SK-N-SH (cell line): ENCODE data around the gene NUP42. TPM values are rescaled to one million over a fixed set of nuclear protein-coding genes. Genes with fewer than 3 reads are reported as not detected.

ENCODE experiments used
- CTCF ChIA-PET: fragments of 300-600, 350-600 bp; formaldehyde crosslinking; extraction: SDS; loops from one replicate; lab custom pipeline; 2021; lab: Yijun Ruan, JAX
- POLR2A ChIA-PET: fragments of 350-600 bp; sonication (Branson Sonifier 250); formaldehyde crosslinking; extraction: SDS; loops from one replicate; lab custom pipeline; 2020; ENCODE audit warnings: antibody characterized with exemption, inconsistent platforms; lab: Yijun Ruan, JAX
- DNase-seq: peaks from one replicate; pipeline ENCODE4 v3.0.0; 2012
- H2AFZ ChIP-seq: fragments of 200-600 bp; sonication (generic); 2 replicates; pipeline ENCODE4 v1.8.1; 2016; ENCODE audit warnings: antibody characterized with exemption, mild to moderate bottlenecking, low read depth
- H3F3A ChIP-seq: fragments of 200-600 bp; sonication (generic); replicated peaks from 2 replicates; pipeline ENCODE3; 2016; ENCODE audit warnings: antibody characterized with exemption, mild to moderate bottlenecking; ENCODE audit not compliant: insufficient read depth
- H3K27ac ChIP-seq, 2 experiments: fragments of 200-500 bp in 1 of 2; fragments of 200-600 bp in 1 of 2; sonication (Bioruptor generic) in 1 of 2; sonication (generic), shearing (Covaris generic) in 1 of 2; 2 replicates each; pipeline versions ENCODE4 v1.5.1 to v1.6.1; 2014 to 2016; ENCODE audit warnings: low read depth in 2 of 2, inconsistent platforms in 1 of 2, low read length in 1 of 2, mild to moderate bottlenecking in 1 of 2, mixed read lengths in 1 of 2
- H3K27me3 ChIP-seq: fragments of 200-600 bp; sonication (generic), shearing (Covaris generic); 2 replicates; pipeline ENCODE4 v1.6.1; 2016; ENCODE audit warnings: mixed run types; ENCODE audit not compliant: insufficient read depth
- H3K36me3 ChIP-seq, 2 experiments: fragments of 200-500 bp in 1 of 2; fragments of 200-600 bp in 1 of 2; sonication (Bioruptor generic) in 1 of 2; sonication (generic) in 1 of 2; replicated peaks in 1 of 2; 2 replicates each; pipeline versions ENCODE3 to v1.5.1; 2014 to 2016; ENCODE audit warnings: low read length in 1 of 2, mild to moderate bottlenecking in 1 of 2; ENCODE audit not compliant: insufficient read depth in 2 of 2, control insufficient read depth in 1 of 2
- H3K4me1 ChIP-seq, 2 experiments: fragments of 200-500 bp in 1 of 2; fragments of 200-600 bp in 1 of 2; sonication (Bioruptor generic) in 1 of 2; sonication (generic), shearing (Covaris generic) in 1 of 2; 2 replicates each; pipeline versions ENCODE4 v1.5.1 to v1.6.1; 2014 to 2016; ENCODE audit warnings: low read depth in 1 of 2, low read length in 1 of 2, mixed run types in 1 of 2; ENCODE audit not compliant: insufficient read depth in 2 of 2, control insufficient read depth in 1 of 2
- H3K4me2 ChIP-seq: fragments of 200-600 bp; sonication (generic), shearing (Covaris generic); 2 replicates; pipeline ENCODE4 v1.6.1; 2017; ENCODE audit warnings: mixed run types
- H3K4me3 ChIP-seq, 2 experiments: fragments of 200-500 bp in 1 of 2; fragments of 200-600 bp in 1 of 2; sonication (Bioruptor generic) in 1 of 2; sonication (generic), shearing (Covaris generic) in 1 of 2; 2 replicates each; pipeline versions ENCODE4 v1.5.1 to v1.8.1; 2014 to 2016; ENCODE audit warnings: low read depth in 2 of 2, inconsistent platforms in 1 of 2, low read length in 1 of 2, mild to moderate bottlenecking in 1 of 2, mixed read lengths in 1 of 2, moderate library complexity in 1 of 2
- H3K79me2 ChIP-seq: fragments of 200-600 bp; sonication (generic); 2 replicates; pipeline ENCODE4 v1.8.1; 2017; ENCODE audit warnings: mild to moderate bottlenecking; ENCODE audit not compliant: insufficient read depth
- H3K9ac ChIP-seq: fragments of 200-600 bp; sonication (generic); 2 replicates; pipeline ENCODE4 v1.6.1; 2017; ENCODE audit warnings: mixed run types
- H3K9me2 ChIP-seq: fragments of 200-600 bp; sonication (generic); 2 replicates; pipeline ENCODE4 v1.6.1; 2017; ENCODE audit warnings: mixed run types
- H3K9me3 ChIP-seq: fragments of 200-600 bp; sonication (generic); 2 replicates; pipeline ENCODE4 v1.6.1; 2017; ENCODE audit warnings: mixed run types, mild to moderate bottlenecking, moderate library complexity
- H4K20me1 ChIP-seq: fragments of 200-600 bp; sonication (generic); 2 replicates; pipeline ENCODE4 v1.6.1; 2017; ENCODE audit warnings: mild to moderate bottlenecking, mixed run types; ENCODE audit not compliant: insufficient read depth
- CTCF ChIP-seq: fragments of 200-600 bp; sonication (generic); IDR thresholded peaks from 2 replicates; pipeline ENCODE4 v1.6.1; 2017; ENCODE audit warnings: antibody characterized with exemption, mild to moderate bottlenecking, moderate library complexity
- EP300 ChIP-seq, 2 experiments: IDR thresholded peaks; 2 replicates each; pipeline versions ENCODE4 v1.4.0 to v1.6.1; 2012; ENCODE audit warnings: borderline replicate concordance in 1 of 2, low read depth in 1 of 2, low read length in 1 of 2
- FOXJ3 ChIP-seq: sonication (generic); formaldehyde crosslinking; IDR thresholded peaks from 2 replicates; pipeline ENCODE4 v1.5.1; 2020; ENCODE audit warnings: mild to moderate bottlenecking, missing genetic modification reagents
- FOXM1 ChIP-seq: IDR thresholded peaks from 2 replicates; pipeline ENCODE4 v1.4.0; 2012; ENCODE audit warnings: low read depth, mild to moderate bottlenecking
- GABPA ChIP-seq: IDR thresholded peaks from 2 replicates; pipeline ENCODE4 v1.4.0; 2012; ENCODE audit warnings: low read depth, mild to moderate bottlenecking
- GATA2 ChIP-seq: sonication (generic); formaldehyde crosslinking; IDR thresholded peaks from 2 replicates; pipeline ENCODE4 v1.5.0; 2020; ENCODE audit warnings: mild to moderate bottlenecking, missing genetic modification reagents
- MAX ChIP-seq: IDR thresholded peaks from 2 replicates; pipeline ENCODE4 v1.4.0; 2012; ENCODE audit warnings: low read depth
- NRF1 ChIP-seq: IDR thresholded peaks from 2 replicates; pipeline ENCODE4 v1.6.1; 2012; ENCODE audit warnings: low read depth, mild to moderate bottlenecking, low read length
- POLR2AphosphoS5 ChIP-seq: IDR thresholded peaks from 2 replicates; pipeline ENCODE4 v1.6.1; 2012; ENCODE audit warnings: low read depth, low read length
- REST ChIP-seq: IDR thresholded peaks from 2 replicates; pipeline ENCODE4 v1.6.1; 2012; ENCODE audit warnings: mild to moderate bottlenecking, low read depth, low read length, moderate library complexity
- RFX5 ChIP-seq: IDR thresholded peaks from 2 replicates; pipeline ENCODE4 v1.6.1; 2012; ENCODE audit warnings: mild to moderate bottlenecking, improper control_type of control experiment, low read length
- RXRA ChIP-seq: IDR thresholded peaks from 2 replicates; pipeline ENCODE4 v1.4.0; 2012; ENCODE audit warnings: low read depth, mild to moderate bottlenecking, borderline replicate concordance
- TEAD4 ChIP-seq: IDR thresholded peaks from 2 replicates; pipeline ENCODE4 v1.4.0; 2012; ENCODE audit warnings: mild to moderate bottlenecking, borderline replicate concordance; ENCODE audit not compliant: insufficient read depth
- YY1 ChIP-seq: IDR thresholded peaks from 2 replicates; pipeline ENCODE4 v1.4.0; 2012; ENCODE audit warnings: low read depth, mild to moderate bottlenecking
- ZBTB33 ChIP-seq: IDR thresholded peaks from 2 replicates; pipeline ENCODE4 v1.4.0; 2012; ENCODE audit warnings: low read depth, borderline replicate concordance
- WGBS: methylation state at CpG from one replicate; pipeline ENCODE4 v1.1.6; 2017; ENCODE audit warnings: low lambda C conversion rate; 5-methylcytosine and 5-hydroxymethylcytosine counted together
- polyA plus RNA-seq, 3 experiments: library from polyadenylated mRNA; depleted of rRNA; stranded (reverse); fragments of >200 nt; gene quantifications; 2 replicates each; pipeline ENCODE4 v1.2.3, GENCODE V29; 2012

Gene NUP42
- polyA plus RNA-seq, 1 of the 3 experiments (the other 2 are of a cell fraction) = 22.7 TPM

- no peak for DNase-seq
- H3K9me2 ChIP-seq = no peaks in the 10 kb centered on the region
- no peaks in the 10 kb centered on the region for H3F3A ChIP-seq
- no peak overlapping the region for H2AFZ ChIP-seq
- peak overlapping the region in 1 of 2 experiments; percentile 58; a peak in 2 of 4 replicates for H3K27ac ChIP-seq
- no peak overlapping the region for H3K4me2 ChIP-seq
- no peaks in the 10 kb centered on the region for H3K79me2 ChIP-seq
- no peaks in the 10 kb centered on the region for H4K20me1 ChIP-seq
- peaks cover 19 to 20% of the 10 kb centered on the region in 2 experiments for H3K36me3 ChIP-seq
- peaks cover 0 to 12% of the 10 kb centered on the region in 2 experiments; a peak in 2 of 4 replicates for H3K4me1 ChIP-seq
- 97% methylated on average over 2 of the region's 2 CpGs for WGBS
- ChIA-PET CTCF (interaction anchor here (0.8 to 2.4 kb wide), 3 partner anchors 19 to 72 kb away, joined by 3 to 7 read pairs (median 4); no protein-coding TSS in a partner anchor), POLR2A (no interaction called here)
- no peaks in the 10 kb centered on the region for H3K27me3 ChIP-seq
- TF ChIP-seq GATA2 (CRISPR knock-in tag) = no peak
- TF ChIP-seq POLR2AphosphoS5 = no peak
- no peak for TF ChIP-seq RFX5
- no peak for TF ChIP-seq FOXJ3
- TF ChIP-seq REST = no peak
- no peak for TF ChIP-seq EP300 (IDR thresholded peaks at IDR 0.05; ENCODE audit: borderline replicate concordance in 1 of 2, low read depth in 1 of 2, low read length in 1 of 2)
- no peak for TF ChIP-seq YY1
- TF ChIP-seq ZBTB33 = no peak
- TF ChIP-seq RXRA = no peak
- TF ChIP-seq MAX = no peak
- no peaks in the 10 kb centered on the region for H3K9me3 ChIP-seq
- H3K9ac ChIP-seq = no peak overlapping the region
- no peak overlapping the region for H3K4me3 ChIP-seq
These were observed 23.3 kb upstream of the NUP42 start for GRCh38 chr7:23158546-23158945.

- CTCF ChIA-PET = interaction anchor here (0.6 to 1.0 kb wide), 2 partner anchors 9 to 386 kb away, joined by 3 read pairs; no protein-coding TSS in a partner anchor
- Histone ChIP-seq H3K79me2 (no peaks in the 10 kb centered on the region), H3K4me2 (no peak overlapping the region), H4K20me1 (no peaks in the 10 kb centered on the region), H3K9ac (no peak overlapping the region), H3K4me3 (no peak overlapping the region), H3K27ac (no peak overlapping the region), H3K9me2 (no peaks in the 10 kb centered on the region), H2AFZ (no peak overlapping the region), H3K36me3 (peaks cover 14 to 21% of the 10 kb centered on the region in 2 experiments), H3K9me3 (no peaks in the 10 kb centered on the region), H3F3A (no peaks in the 10 kb centered on the region), H3K27me3 (no peaks in the 10 kb centered on the region), H3K4me1 (peaks cover 0 to 12% of the 10 kb centered on the region in 2 experiments; a peak in 2 of 4 replicates)
- TF ChIP-seq EP300 (IDR thresholded peaks at IDR 0.05; ENCODE audit: borderline replicate concordance in 1 of 2, low read depth in 1 of 2, low read length in 1 of 2) = no peak
- no peak for TF ChIP-seq FOXM1
- no peak for TF ChIP-seq TEAD4
- no peak for TF ChIP-seq RXRA
- TF ChIP-seq GABPA = no peak
- TF ChIP-seq CTCF = no peak
- TF ChIP-seq NRF1 = no peak
- POLR2A ChIA-PET = no interaction called here
- WGBS = 93% methylated on average over 1 of the region's 1 CpG
- DNase-seq = no peak
These were observed 20.4 kb upstream of the NUP42 start for GRCh38 chr7:23161482-23161881.
